Urothelium cell line (cell line): ENCODE data around the gene TAS2R38.
A peak's percentile ranks its signal among the peaks of the same experiment; 100 is the strongest.
"Not testable (repeated sequence)": the region's sequence is repeated elsewhere in the genome, so short reads cannot be mapped to it uniquely, and the experiment has no call there.

Source experiments
- DNase-seq: peaks from one replicate; pipeline ENCODE4 v3.0.0; 2011; ENCODE audit warnings: low spot score, mixed read lengths
- FAIRE-seq: peaks from 2 replicates; lab custom pipeline; 2011; peaks lifted over from hg19 to GRCh38; lab: Jason Lieb, UNC

The TAS2R38 gene

GRCh38 chr7:141973673-141974072 lies at the start of gene TAS2R38:
TAS2R38 (minus strand) TSS chr7:141973773; CDS start chr7:141973689, 84 bp downstream.
- no peak for DNase-seq
- no peak for FAIRE-seq

GRCh38 chr7:142018154-142018553 lies 44.6 kb upstream of the TAS2R38 start:
- DNase-seq = no peak
- FAIRE-seq = no peak

GRCh38 chr7:142017451-142017850 lies 43.9 kb upstream of the TAS2R38 start:
- no peak for DNase-seq

GRCh38 chr7:142012825-142013511 lies 39.4 kb upstream of the TAS2R38 start:
- FAIRE-seq = no peak
- peak; percentile 44 for DNase-seq

More at GRCh38 chr7:142017451-142017850, 43.9 kb upstream of the TAS2R38 start:
- no peak for FAIRE-seq

GRCh38 chr7:142010952-142011548 lies 37.5 kb upstream of the TAS2R38 start:
- FAIRE-seq (no peak), DNase-seq (no peak)

- FAIRE-seq (no peak), DNase-seq (no peak)
Measured at GRCh38 chr7:142009187-142009586, 35.6 kb upstream of the TAS2R38 start.

- no peak for FAIRE-seq
Measured at GRCh38 chr7:142006577-142006976, 33.0 kb upstream of the TAS2R38 start.

GRCh38 chr7:142002179-142002578 lies 28.6 kb upstream of the TAS2R38 start:
- DNase-seq (no peak), FAIRE-seq (no peak)

More at GRCh38 chr7:142006577-142006976, 33.0 kb upstream of the TAS2R38 start:
- no peak for DNase-seq

GRCh38 chr7:142001163-142001874 lies 27.7 kb upstream of the TAS2R38 start:
- FAIRE-seq (no peak), DNase-seq (peak; percentile 20)

- FAIRE-seq = no peak
Measured at GRCh38 chr7:142000244-142000643, 26.7 kb upstream of the TAS2R38 start.

GRCh38 chr7:141999058-141999623 lies 25.6 kb upstream of the TAS2R38 start:
- no peak for FAIRE-seq
- no peak for DNase-seq

More at GRCh38 chr7:142000244-142000643, 26.7 kb upstream of the TAS2R38 start:
- DNase-seq = no peak

GRCh38 chr7:141993354-141993753 lies 19.8 kb upstream of the TAS2R38 start:
- DNase-seq (no peak), FAIRE-seq (no peak)

- FAIRE-seq (no peak), DNase-seq (no peak)
Measured at GRCh38 chr7:141992688-141993087, 19.1 kb upstream of the TAS2R38 start.

- DNase-seq (no peak), FAIRE-seq (no peak)
Measured at GRCh38 chr7:141992156-141992555, 18.6 kb upstream of the TAS2R38 start.

- DNase-seq = no peak
- FAIRE-seq = no peak
Measured at GRCh38 chr7:141991140-141991539, 17.6 kb upstream of the TAS2R38 start.

GRCh38 chr7:141990011-141990725 lies 16.6 kb upstream of the TAS2R38 start:
- no peak for FAIRE-seq

GRCh38 chr7:141987803-141988202 lies 14.2 kb upstream of the TAS2R38 start:
- not testable (repeated sequence) for FAIRE-seq, DNase-seq

More at GRCh38 chr7:141990011-141990725, 16.6 kb upstream of the TAS2R38 start:
- no peak for DNase-seq

GRCh38 chr7:141986923-141987322 lies 13.3 kb upstream of the TAS2R38 start:
- FAIRE-seq = no peak
- no peak for DNase-seq

- not testable (repeated sequence) for DNase-seq, FAIRE-seq
Measured at GRCh38 chr7:141985926-141986325, 12.4 kb upstream of the TAS2R38 start.

GRCh38 chr7:141979568-141979967 lies 6.0 kb upstream of the TAS2R38 start:
- FAIRE-seq = no peak
- DNase-seq = no peak

GRCh38 chr7:141978351-141978750 lies 4.8 kb upstream of the TAS2R38 start:
- no peak for DNase-seq
- FAIRE-seq = no peak
